SIG-M5 (cell line): ENCODE data around the gene CCAR1.
A peak's percentile ranks its signal among the peaks of the same experiment; 100 is the strongest.
"Not testable (repeated sequence)": the region's sequence is repeated elsewhere in the genome, so short reads cannot be mapped to it uniquely, and the experiment has no call there.

ENCODE experiments used
- DNase-seq: peaks from one replicate; lab custom pipeline; 2025; lab: John Stamatoyannopoulos, UW

Gene CCAR1

GRCh38 chr10:68720793-68721672, at the start of gene CCAR1:
Gene CCAR1, plus strand, starts transcription at chr10:68721239. Its CDS starts 1,266 bp downstream, at chr10:68722505.
- peak; percentile 88 for DNase-seq

- no peak for DNase-seq
These were observed 36.6 kb upstream of the CCAR1 start for GRCh38 chr10:68684413-68684812.

- no peak for DNase-seq
These were observed 25.0 kb upstream of the CCAR1 start for GRCh38 chr10:68696018-68696417.

- DNase-seq: no peak
These were observed 23.9 kb upstream of the CCAR1 start for GRCh38 chr10:68697106-68697505.

- no peak for DNase-seq
These were observed 20.8 kb upstream of the CCAR1 start for GRCh38 chr10:68700197-68700596.

- DNase-seq: no peak
These were observed 15.5 kb upstream of the CCAR1 start for GRCh38 chr10:68705548-68705947.

- not testable (repeated sequence) for DNase-seq
These were observed 12.1 kb upstream of the CCAR1 start for GRCh38 chr10:68708987-68709386.

GRCh38 chr10:68713065-68713464, 8.0 kb upstream of the CCAR1 start:
- not testable (repeated sequence) for DNase-seq

GRCh38 chr10:68717435-68717834, 3.6 kb upstream of the CCAR1 start:
- no peak for DNase-seq

- no peak for DNase-seq
These were observed 765 bp downstream of the CCAR1 start for GRCh38 chr10:68721673-68722335.

- DNase-seq: no peak
These were observed 4.0 kb downstream of the CCAR1 start for GRCh38 chr10:68725016-68725415.

- no peak for DNase-seq
These were observed 6.1 kb downstream of the CCAR1 start for GRCh38 chr10:68727146-68727545.

GRCh38 chr10:68732651-68733050, 11.6 kb downstream of the CCAR1 start:
- no peak for DNase-seq

- no peak for DNase-seq
These were observed 13.3 kb downstream of the CCAR1 start for GRCh38 chr10:68734349-68734748.

- no peak for DNase-seq
These were observed 14.1 kb downstream of the CCAR1 start for GRCh38 chr10:68735119-68735518.

- DNase-seq: not testable (repeated sequence)
These were observed 14.7 kb downstream of the CCAR1 start for GRCh38 chr10:68735739-68736138.

GRCh38 chr10:68740676-68741075, 19.6 kb downstream of the CCAR1 start:
- DNase-seq: not testable (repeated sequence)

GRCh38 chr10:68742397-68742796, 21.4 kb downstream of the CCAR1 start:
- no peak for DNase-seq

GRCh38 chr10:68752711-68753350, 31.8 kb downstream of the CCAR1 start:
- no peak for DNase-seq

GRCh38 chr10:68756246-68756645, 35.2 kb downstream of the CCAR1 start:
- DNase-seq: no peak

GRCh38 chr10:68756766-68757165, 35.7 kb downstream of the CCAR1 start:
- DNase-seq: no peak

GRCh38 chr10:68759223-68759863, 38.3 kb downstream of the CCAR1 start:
- no peak for DNase-seq
